BE2C (cell line): ENCODE measurements around the gene SPRYD4. TPM values are rescaled to one million over a fixed set of nuclear protein-coding genes. Genes with fewer than 3 reads are reported as not detected.

Experiments used
- DNase-seq: peaks from one replicate; pipeline ENCODE4 v3.0.0-alpha.2; 2020
- H3K27me3 ChIP-seq: fragments of 250-450 bp; sonication (Bioruptor Pico); 2 replicates; pipeline ENCODE4 v1.5.1; 2020; ENCODE audit warnings: mild to moderate bottlenecking
- H3K36me3 ChIP-seq: fragments of 250-450 bp; sonication (Bioruptor Pico); 2 replicates; pipeline ENCODE4 v1.5.1; 2020; ENCODE audit warnings: mild to moderate bottlenecking
- H3K4me1 ChIP-seq: fragments of 250-450 bp; sonication (Bioruptor Pico); 2 replicates; pipeline ENCODE4 v1.5.1; 2020
- H3K4me3 ChIP-seq: 2 replicates; pipeline ENCODE4 v1.5.1; 2011; ENCODE audit warnings: low read depth, low read length
- H3K9me3 ChIP-seq: fragments of 250-450 bp; sonication (Bioruptor Pico); 2 replicates; pipeline ENCODE4 v1.5.1; 2020
- CTCF ChIP-seq: IDR thresholded peaks from 2 replicates; pipeline ENCODE4 v1.5.1; 2012; ENCODE audit warnings: mild to moderate bottlenecking, low read depth, low read length
- polyA plus RNA-seq: library from polyadenylated mRNA; unstranded; fragments of >200 nt; gene quantifications from one replicate; pipeline ENCODE4 v1.2.1, GENCODE V29; 2012; ENCODE audit warnings: low read depth, missing spikeins; ENCODE audit not compliant: insufficient read length, insufficient read depth

The SPRYD4 gene
- 3.3 TPM for polyA plus RNA-seq

GRCh38 chr12:56468216-56469006 is at the start of gene SPRYD4:
Gene SPRYD4, plus strand, starts transcription at chr12:56468578. Its CDS starts 14 bp downstream, at chr12:56468592.
- Histone ChIP-seq H3K9me3 (no peaks in the 10 kb centered on the region), H3K4me3 (peak within 1 kb of the TSS; percentile 96), H3K36me3 (peaks cover 5% of the 10 kb centered on the region; the same call in 1 of the 2 replicates), H3K27me3 (no peaks in the 10 kb centered on the region), H3K4me1 (0 out of 2 replicates have a peak, but pooled peaks cover 2% of the 10 kb centered on the region)
- peak; percentile 95 for DNase-seq
- peak; percentile 39 for TF ChIP-seq CTCF

- Histone ChIP-seq H3K4me3 (no peak overlapping the region), H3K36me3 (peaks cover 57% of the 10 kb centered on the region), H3K27me3 (no peaks in the 10 kb centered on the region), H3K9me3 (no peaks in the 10 kb centered on the region), H3K4me1 (no peaks in the 10 kb centered on the region)
- DNase-seq = no peak
- TF ChIP-seq CTCF = no peak
These were observed 48.0 kb upstream of the SPRYD4 start for GRCh38 chr12:56420411-56420810.

- no peak for TF ChIP-seq CTCF
- DNase-seq = no peak
These were observed 43.2 kb upstream of the SPRYD4 start for GRCh38 chr12:56425193-56425592.

GRCh38 chr12:56425940-56426438 is 42.4 kb upstream of the SPRYD4 start:
- TF ChIP-seq CTCF = no peak
- DNase-seq = no peak
- Histone ChIP-seq H3K4me1 (no peaks in the 10 kb centered on the region), H3K4me3 (no peak overlapping the region), H3K27me3 (no peaks in the 10 kb centered on the region), H3K36me3 (peaks cover 74% of the 10 kb centered on the region), H3K9me3 (no peaks in the 10 kb centered on the region)

More at GRCh38 chr12:56425193-56425592, 43.2 kb upstream of the SPRYD4 start:
- Histone ChIP-seq H3K9me3 (no peaks in the 10 kb centered on the region), H3K4me3 (no peak overlapping the region), H3K4me1 (no peaks in the 10 kb centered on the region), H3K36me3 (peaks cover 74% of the 10 kb centered on the region), H3K27me3 (no peaks in the 10 kb centered on the region)

- H3K4me1 ChIP-seq = no peaks in the 10 kb centered on the region
- no peak for TF ChIP-seq CTCF
- no peaks in the 10 kb centered on the region for H3K9me3 ChIP-seq
- H3K27me3 ChIP-seq = no peaks in the 10 kb centered on the region
- no peak overlapping the region for H3K4me3 ChIP-seq
- DNase-seq = no peak
- H3K36me3 ChIP-seq = peaks cover 37% of the 10 kb centered on the region
These were observed 37.1 kb upstream of the SPRYD4 start for GRCh38 chr12:56431288-56431687.

- Histone ChIP-seq H3K9me3 (no peaks in the 10 kb centered on the region), H3K4me3 (no peak overlapping the region), H3K27me3 (no peaks in the 10 kb centered on the region), H3K4me1 (no peaks in the 10 kb centered on the region), H3K36me3 (peaks cover 37% of the 10 kb centered on the region)
- no peak for TF ChIP-seq CTCF
- DNase-seq = no peak
These were observed 36.5 kb upstream of the SPRYD4 start for GRCh38 chr12:56431850-56432249.
